Measurements from ENCODE around the gene CD27.
A peak's percentile ranks its signal among the peaks of the same experiment; 100 is the strongest.
"Not testable (repeated sequence)": the region's sequence is repeated elsewhere in the genome, so short reads cannot be mapped to it uniquely, and the experiment has no call there.

CD27 gene

GRCh38 chr12:6461401-6462233 is 16.9 kb downstream of the CD27 start:
- Histone ChIP-seq H3K36me3 (replicated peaks) (peaks cover 26% of the 10 kb centered on the region), H3K27me3 (ENCODE audit: low read depth) (no peaks in the 10 kb centered on the region), H3K4me1 (no peaks in the 10 kb centered on the region), H3K4me3 (no peak overlapping the region), H3K9me3 (no peaks in the 10 kb centered on the region)
- in situ Hi-C loops (cut with MboI; ENCODE audit: low sequenced_read_pairs): loop anchor here (5.0 kb wide), 1 partner anchor 34 kb away; no protein-coding TSS in a partner anchor
- DNase-seq (ENCODE audit: low spot score in 2 of 2): no peak

GRCh38 chr12:6462234-6462995 is 17.7 kb downstream of the CD27 start:
- H3K4me3 ChIP-seq: no peak overlapping the region
- no peak for DNase-seq (ENCODE audit: low spot score in 2 of 2)
- H3K27me3 ChIP-seq (ENCODE audit: low read depth): no peaks in the 10 kb centered on the region
- in situ Hi-C loops (cut with MboI; ENCODE audit: low sequenced_read_pairs): loop anchor here (5.0 kb wide), 1 partner anchor 35 kb away; no protein-coding TSS in a partner anchor
- no peaks in the 10 kb centered on the region for H3K4me1 ChIP-seq
- no peaks in the 10 kb centered on the region for H3K9me3 ChIP-seq
- H3K36me3 ChIP-seq (replicated peaks): peaks cover 26% of the 10 kb centered on the region

- no peak for DNase-seq (ENCODE audit: low spot score in 2 of 2)
- H3K4me1 ChIP-seq: no peaks in the 10 kb centered on the region
- no peaks in the 10 kb centered on the region for H3K9me3 ChIP-seq
- H3K4me3 ChIP-seq: no peak overlapping the region
- no peaks in the 10 kb centered on the region for H3K27me3 ChIP-seq (ENCODE audit: low read depth)
- H3K36me3 ChIP-seq (replicated peaks): peaks cover 26% of the 10 kb centered on the region
- in situ Hi-C loops (cut with MboI; ENCODE audit: low sequenced_read_pairs): loop anchor here (5.0 kb wide), 1 partner anchor 36 kb away; no protein-coding TSS in a partner anchor
Measured at GRCh38 chr12:6463216-6463615, 18.5 kb downstream of the CD27 start.

GRCh38 chr12:6463858-6464257 is 19.1 kb downstream of the CD27 start:
- in situ Hi-C loops (cut with MboI; ENCODE audit: low sequenced_read_pairs): loop anchor here (5.0 kb wide), 1 partner anchor 37 kb away; no protein-coding TSS in a partner anchor
- Histone ChIP-seq H3K27me3 (ENCODE audit: low read depth) (no peaks in the 10 kb centered on the region), H3K4me1 (no peaks in the 10 kb centered on the region), H3K4me3 (no peak overlapping the region), H3K36me3 (replicated peaks) (peaks cover 26% of the 10 kb centered on the region), H3K9me3 (no peaks in the 10 kb centered on the region)
- no peak for DNase-seq (ENCODE audit: low spot score in 2 of 2)

- Histone ChIP-seq H3K4me3 (no peak overlapping the region), H3K36me3 (replicated peaks) (peaks cover 26% of the 10 kb centered on the region), H3K27me3 (ENCODE audit: low read depth) (no peaks in the 10 kb centered on the region), H3K4me1 (no peaks in the 10 kb centered on the region; the same call in 1 of the 2 replicates), H3K9me3 (no peaks in the 10 kb centered on the region)
- in situ Hi-C loops (cut with MboI; ENCODE audit: low sequenced_read_pairs): loop anchor here (5.0 kb wide), 1 partner anchor 37 kb away; no protein-coding TSS in a partner anchor
- no peak for DNase-seq (ENCODE audit: low spot score in 2 of 2)
Measured at GRCh38 chr12:6464531-6464930, 19.8 kb downstream of the CD27 start.

GRCh38 chr12:6465467-6466183 is 20.9 kb downstream of the CD27 start:
- H3K9me3 ChIP-seq: no peaks in the 10 kb centered on the region
- no peak overlapping the region for H3K4me3 ChIP-seq
- in situ Hi-C loops (cut with MboI; ENCODE audit: low sequenced_read_pairs): no loop called here
- H3K36me3 ChIP-seq (replicated peaks): peaks cover 26% of the 10 kb centered on the region
- H3K4me1 ChIP-seq: no peaks in the 10 kb centered on the region; the same call in 1 of the 2 replicates
- peak; percentile 35 to 65 for DNase-seq (ENCODE audit: low spot score in 2 of 2)
- H3K27me3 ChIP-seq (ENCODE audit: low read depth): no peaks in the 10 kb centered on the region

- DNase-seq (ENCODE audit: low spot score in 2 of 2): no peak
- Histone ChIP-seq H3K9me3 (no peaks in the 10 kb centered on the region), H3K27me3 (ENCODE audit: low read depth) (no peaks in the 10 kb centered on the region), H3K36me3 (replicated peaks) (peaks cover 26% of the 10 kb centered on the region), H3K4me1 (peaks cover 2% of the 10 kb centered on the region; the same call in 1 of the 2 replicates), H3K4me3 (no peak overlapping the region)
- in situ Hi-C loops (cut with MboI; ENCODE audit: low sequenced_read_pairs): no loop called here
Measured at GRCh38 chr12:6466184-6466573, 21.4 kb downstream of the CD27 start.

- H3K4me1 ChIP-seq; in situ Hi-C loops (cut with MboI; ENCODE audit: low sequenced_read_pairs); H3K4me3 ChIP-seq; DNase-seq (ENCODE audit: low spot score in 2 of 2); H3K9me3 ChIP-seq; H3K27me3 ChIP-seq (ENCODE audit: low read depth): not testable (repeated sequence)
- H3K36me3 ChIP-seq (replicated peaks): peaks cover 24% of the 10 kb centered on the region
Measured at GRCh38 chr12:6466751-6467150, 22.0 kb downstream of the CD27 start.

GRCh38 chr12:6467571-6468282 is 23.0 kb downstream of the CD27 start:
- H3K27me3 ChIP-seq (ENCODE audit: low read depth); H3K4me3 ChIP-seq; H3K9me3 ChIP-seq; H3K4me1 ChIP-seq; DNase-seq (ENCODE audit: low spot score in 2 of 2); in situ Hi-C loops (cut with MboI; ENCODE audit: low sequenced_read_pairs): not testable (repeated sequence)
- H3K36me3 ChIP-seq (replicated peaks): peaks cover 16% of the 10 kb centered on the region

- Histone ChIP-seq H3K4me3 (no peak overlapping the region), H3K9me3 (no peaks in the 10 kb centered on the region), H3K4me1 (peaks cover 5% of the 10 kb centered on the region; the same call in 1 of the 2 replicates), H3K36me3 (replicated peaks) (peaks cover 13% of the 10 kb centered on the region), H3K27me3 (ENCODE audit: low read depth) (no peaks in the 10 kb centered on the region)
- in situ Hi-C loops (cut with MboI; ENCODE audit: low sequenced_read_pairs): no loop called here
- no peak for DNase-seq (ENCODE audit: low spot score in 2 of 2)
Measured at GRCh38 chr12:6468283-6468575, 23.5 kb downstream of the CD27 start.

- no peaks in the 10 kb centered on the region for H3K27me3 ChIP-seq (ENCODE audit: low read depth)
- peaks cover 5% of the 10 kb centered on the region; the same call in 1 of the 2 replicates for H3K4me1 ChIP-seq
- no peak for DNase-seq (ENCODE audit: low spot score in 2 of 2)
- H3K4me3 ChIP-seq: no peak overlapping the region
- no peaks in the 10 kb centered on the region for H3K9me3 ChIP-seq
- peaks cover 13% of the 10 kb centered on the region for H3K36me3 ChIP-seq (replicated peaks)
- in situ Hi-C loops (cut with MboI; ENCODE audit: low sequenced_read_pairs): no loop called here
Measured at GRCh38 chr12:6469092-6469491, 24.3 kb downstream of the CD27 start.

- Histone ChIP-seq H3K4me3 (peak overlapping the region; percentile 76), H3K9me3 (no peaks in the 10 kb centered on the region), H3K27me3 (ENCODE audit: low read depth) (no peaks in the 10 kb centered on the region), H3K4me1 (peaks cover 5% of the 10 kb centered on the region; the same call in 1 of the 2 replicates), H3K36me3 (replicated peaks) (peaks cover 9% of the 10 kb centered on the region)
- in situ Hi-C loops (cut with MboI; ENCODE audit: low sequenced_read_pairs): no loop called here
- peak in 1 of 2 experiments; percentile 48 for DNase-seq (ENCODE audit: low spot score in 2 of 2)
Measured at GRCh38 chr12:6469609-6470374, 25.0 kb downstream of the CD27 start.

Data from HAP-1 (cell line).